IMR-90 (cell line): ENCODE measurements around the gene STMN3. TPM values are rescaled to one million over a fixed set of nuclear protein-coding genes. Genes with fewer than 3 reads are reported as not detected.
A peak's percentile ranks its signal among the peaks of the same experiment; 100 is the strongest.

Source experiments
- ATAC-seq: fragments of 200-7000 bp; cut with Tn5 transposase; 2 replicates; pipeline ENCODE4 v1.9.1; 2020; ENCODE audit warnings: low read depth, mild to moderate bottlenecking, moderate library complexity
- BruUV-seq: library from RNA; stranded (reverse); fragments of 400-500 nt; replicated peaks from 2 replicates; lab custom pipeline; 2021; lab: Mats Ljungman, UMichigan
- CTCF ChIA-PET: fragments of 300-600 bp; formaldehyde crosslinking; extraction: SDS; loops from one replicate; lab custom pipeline; 2021; ENCODE audit warnings: antibody characterized with exemption; lab: Yijun Ruan, JAX
- POLR2A ChIA-PET: fragments of 300-600 bp; sonication (Branson Sonifier 250); formaldehyde crosslinking; loops from one replicate; lab custom pipeline; 2022; ENCODE audit warnings: antibody characterized with exemption; ENCODE audit not compliant: unreplicated experiment; lab: Charles Lee
- DNase-seq: peaks from one replicate; pipeline ENCODE4 v3.0.0; 2013
- H2AFZ ChIP-seq: replicated peaks from 2 replicates; pipeline ENCODE3; 2013; ENCODE audit warnings: low read length, mild to moderate bottlenecking; ENCODE audit not compliant: poor library complexity
- H2AK5ac ChIP-seq: 2 replicates; pipeline ENCODE4 v1.6.1; 2013; ENCODE audit warnings: low read depth, low read length, inconsistent platforms
- H2AK9ac ChIP-seq: replicated peaks from 2 replicates; pipeline ENCODE3; 2013; ENCODE audit warnings: mild to moderate bottlenecking, low read depth, low read length, moderate library complexity; ENCODE audit not compliant: poor library complexity
- H2BK120ac ChIP-seq: 2 replicates; pipeline ENCODE4 v1.6.1; 2013; ENCODE audit warnings: low read depth, low read length, inconsistent platforms
- H2BK15ac ChIP-seq: 3 replicates; pipeline ENCODE4 v1.6.1; 2013; ENCODE audit warnings: low read depth, low read length, inconsistent platforms
- H2BK20ac ChIP-seq: 2 replicates; pipeline ENCODE4 v1.6.1; 2013; ENCODE audit warnings: low read depth, mild to moderate bottlenecking, inconsistent platforms, low read length, moderate library complexity
- H2BK5ac ChIP-seq: 2 replicates; pipeline ENCODE4 v1.6.1; 2013; ENCODE audit warnings: mild to moderate bottlenecking, low read depth, low read length, inconsistent platforms; ENCODE audit not compliant: poor library complexity, severe bottlenecking
- H3K14ac ChIP-seq: replicated peaks from 2 replicates; pipeline ENCODE4 v1.6.1; 2013; ENCODE audit warnings: low read depth, low read length, inconsistent platforms
- H3K18ac ChIP-seq: 2 replicates; pipeline ENCODE4 v1.6.1; 2013; ENCODE audit warnings: low read depth, low read length, control low read depth
- H3K23ac ChIP-seq: 2 replicates; pipeline ENCODE4 v1.6.1; 2013; ENCODE audit warnings: low read depth, low read length, inconsistent platforms
- H3K27ac ChIP-seq: 2 replicates; pipeline ENCODE4 v1.5.1; 2013; ENCODE audit warnings: mild to moderate bottlenecking, control low read depth, low read length; ENCODE audit not compliant: insufficient read depth
- H3K27me3 ChIP-seq: 2 replicates; pipeline ENCODE4 v1.6.1; 2013; ENCODE audit warnings: low read length; ENCODE audit not compliant: control insufficient read depth, insufficient read depth
- H3K36me3 ChIP-seq: 2 replicates; pipeline ENCODE4 v1.6.1; 2013; ENCODE audit warnings: low read length, mixed read lengths; ENCODE audit not compliant: control insufficient read depth, insufficient read depth
- H3K4ac ChIP-seq: 2 replicates; pipeline ENCODE4 v1.6.1; 2013; ENCODE audit warnings: low read depth, low read length, inconsistent platforms
- H3K4me1 ChIP-seq: 2 replicates; pipeline ENCODE4 v1.6.1; 2013; ENCODE audit warnings: low read length, mixed read lengths; ENCODE audit not compliant: control insufficient read depth, insufficient read depth
- H3K4me2 ChIP-seq: 2 replicates; pipeline ENCODE4 v1.6.1; 2013; ENCODE audit warnings: low read depth, mild to moderate bottlenecking, control low read depth, low read length, moderate library complexity
- H3K4me3 ChIP-seq: 2 replicates; pipeline ENCODE4 v1.5.1; 2013; ENCODE audit warnings: low read depth, mild to moderate bottlenecking, control low read depth, low read length, moderate library complexity; ENCODE audit not compliant: insufficient read depth
- H3K56ac ChIP-seq: 2 replicates; pipeline ENCODE4 v1.6.1; 2013; ENCODE audit warnings: low read length, inconsistent platforms; ENCODE audit not compliant: insufficient read depth; ENCODE audit errors: extremely low read depth
- H3K79me1 ChIP-seq, 2 experiments: 2 replicates each; pipeline ENCODE4 v1.6.1; 2013; ENCODE audit warnings: low read length in 2 of 2, inconsistent platforms in 1 of 2, low read depth in 1 of 2
- H3K9ac ChIP-seq: 2 replicates; pipeline ENCODE4 v1.6.1; 2013; ENCODE audit warnings: low read depth, low read length, control low read depth
- H3K9me1 ChIP-seq: 2 replicates; pipeline ENCODE4 v1.6.1; 2013; ENCODE audit warnings: low read length, inconsistent platforms; ENCODE audit not compliant: insufficient read depth
- H3K9me3 ChIP-seq: 2 replicates; pipeline ENCODE4 v1.6.1; 2013; ENCODE audit warnings: low read length; ENCODE audit not compliant: control insufficient read depth, insufficient read depth
- H4K20me1 ChIP-seq: 2 replicates; pipeline ENCODE4 v1.6.1; 2013; ENCODE audit warnings: low read length, inconsistent platforms; ENCODE audit not compliant: insufficient read depth
- H4K5ac ChIP-seq: 2 replicates; pipeline ENCODE4 v1.6.1; 2013; ENCODE audit warnings: mild to moderate bottlenecking, low read depth, low read length, control low read depth
- H4K8ac ChIP-seq, 2 experiments: 2 replicates each; pipeline ENCODE4 v1.6.1; 2013; ENCODE audit warnings: low read depth in 2 of 2, low read length in 2 of 2, control low read depth in 1 of 2, inconsistent platforms in 1 of 2
- H4K91ac ChIP-seq: 2 replicates; pipeline ENCODE4 v1.6.1; 2013; ENCODE audit warnings: low read depth, low read length, inconsistent platforms; ENCODE audit not compliant: insufficient read depth
- BHLHE40 ChIP-seq: fragments of 150-350 bp; IDR thresholded peaks from 2 replicates; pipeline ENCODE4 v1.6.1; 2016; ENCODE audit warnings: mild to moderate bottlenecking, low read depth, low read length
- CEBPB ChIP-seq: IDR thresholded peaks from 2 replicates; pipeline ENCODE4 v1.6.1; 2012; ENCODE audit warnings: low read depth, low read length, improper control_type of control experiment
- CHD1 ChIP-seq: IDR thresholded peaks from 2 replicates; pipeline ENCODE4 v1.6.1; 2012; ENCODE audit warnings: low read depth, low read length, improper control_type of control experiment
- CTCF ChIP-seq: conservative IDR thresholded peaks from 2 replicates; pipeline ENCODE4 v1.5.1; 2012; ENCODE audit warnings: mild to moderate bottlenecking, low read depth, low read length, improper control_type of control experiment
- FOS ChIP-seq: fragments of 150-350 bp; IDR thresholded peaks from 2 replicates; pipeline ENCODE4 v1.6.1; 2016; ENCODE audit warnings: low read depth, low read length
- MAFK ChIP-seq: IDR thresholded peaks from 2 replicates; pipeline ENCODE4 v1.6.1; 2012; ENCODE audit warnings: low read depth, low read length, improper control_type of control experiment
- MAZ ChIP-seq: IDR thresholded peaks from 2 replicates; pipeline ENCODE4 v1.6.1; 2012; ENCODE audit warnings: low read depth, mild to moderate bottlenecking, low read length, improper control_type of control experiment, moderate library complexity, borderline replicate concordance
- MXI1 ChIP-seq: IDR thresholded peaks from 2 replicates; pipeline ENCODE4 v1.6.1; 2012; ENCODE audit warnings: low read depth, mild to moderate bottlenecking, low read length, moderate library complexity, borderline replicate concordance
- NFE2L2 ChIP-seq: fragments of 150-350 bp; IDR thresholded peaks from 2 replicates; pipeline ENCODE4 v1.6.1; 2016; ENCODE audit warnings: low read depth, mild to moderate bottlenecking, low read length
- POLR2A ChIP-seq: IDR thresholded peaks from 2 replicates; pipeline ENCODE4 v1.6.1; 2012; ENCODE audit warnings: mild to moderate bottlenecking, low read depth, low read length
- RAD21 ChIP-seq: IDR thresholded peaks from 2 replicates; pipeline ENCODE4 v1.6.1; 2012; ENCODE audit warnings: low read length, improper control_type of control experiment
- RCOR1 ChIP-seq: IDR thresholded peaks from 2 replicates; pipeline ENCODE4 v1.6.1; 2012; ENCODE audit warnings: mild to moderate bottlenecking, low read length, improper control_type of control experiment; ENCODE audit not compliant: insufficient replicate concordance
- RFX5 ChIP-seq: IDR thresholded peaks from 2 replicates; pipeline ENCODE4 v1.8.0; 2012; ENCODE audit warnings: low read depth, mild to moderate bottlenecking, low read length, moderate library complexity
- SMC3 ChIP-seq: fragments of 150-350 bp; IDR thresholded peaks from 2 replicates; pipeline ENCODE4 v1.6.1; 2016; ENCODE audit warnings: low read depth, mild to moderate bottlenecking, antibody characterized with exemption, low read length, moderate library complexity
- WGBS, 2 experiments: methylation state at CpG; one replicate each; pipeline versions ENCODE4 v1.1.5 to v1.1.7; 2013; ENCODE audit warnings: missing lambda C conversion rate in 2 of 2; ENCODE audit not compliant: insufficient read length in 1 of 2; ENCODE audit errors: extremely low coverage in 2 of 2; 5-methylcytosine and 5-hydroxymethylcytosine counted together
- dilution Hi-C: fragments of 300-500 bp; cut with HindIII; formaldehyde crosslinking; loops from one replicate; pipeline ENCODE4 v1.14.3; 2018; ENCODE audit warnings: low sequenced_read_pairs; ENCODE audit not compliant: unreplicated experiment
- in situ Hi-C: fragments of 300-500 bp; cut with MboI; formaldehyde crosslinking; loops from 3 replicates; pipeline ENCODE4 v1.14.3; 2019; ENCODE audit warnings: low sequenced_read_pairs, inconsistent platforms, mixed read lengths
- intact Hi-C: fragments of 100-400 bp; cut with micrococcal nuclease; formaldehyde crosslinking; loops from 2 replicates; pipeline ENCODE4 v1.10.0; 2022
- polyA plus RNA-seq, 3 experiments: library from polyadenylated mRNA; depleted of rRNA; stranded (reverse); fragments of >200 nt; gene quantifications; 2 replicates each; pipeline ENCODE4 v1.2.3, GENCODE V29; 2012; ENCODE audit warnings: low replicate concordance in 1 of 3
- total RNA-seq: library from RNA; depleted of rRNA; stranded (reverse); fragments of >200 nt; gene quantifications from 2 replicates; pipeline ENCODE4 v1.2.3, GENCODE V29; 2012
- TF ChIP-seq, protein P1 (sequence below): fragments of 150-350 bp; IDR thresholded peaks from 2 replicates; pipeline ENCODE4 v1.6.1; 2016; ENCODE audit warnings: low read depth, mild to moderate bottlenecking, low read length, moderate library complexity, borderline replicate concordance
- TF ChIP-seq, protein P2 (sequence below): fragments of 150-350 bp; IDR thresholded peaks from 2 replicates; pipeline ENCODE4 v1.6.1; 2017; ENCODE audit warnings: mild to moderate bottlenecking, antibody characterized with exemption, low read length, low read depth

The STMN3 gene
- total and polyA plus RNA-seq, 2 of the 4 experiments (the other 2 are of a cell fraction), result 20.3 to 62.3 TPM

DNA sequence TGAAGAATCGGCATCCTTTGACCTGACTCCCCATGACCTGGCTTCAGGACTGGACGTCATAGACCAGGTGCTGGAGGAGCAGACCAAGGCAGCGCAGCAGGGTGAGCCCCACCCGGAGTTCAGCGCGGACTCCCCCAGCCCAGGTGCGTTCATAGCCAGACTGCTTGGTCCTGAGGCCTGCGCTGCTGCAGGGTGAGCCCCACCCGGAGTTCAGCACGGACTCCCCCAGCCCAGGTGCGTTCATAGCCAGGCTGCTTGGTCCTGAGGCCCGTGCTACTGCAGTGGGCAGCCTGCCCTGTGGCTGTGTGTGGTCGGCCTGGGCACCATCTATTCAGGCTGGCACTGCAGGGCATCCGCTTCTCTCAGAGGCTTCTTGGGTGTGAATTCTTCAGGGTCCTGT, 20.7 kb upstream of the STMN3 start:
- H2AK5ac ChIP-seq, result no peak overlapping the region
- no peak overlapping the region for H4K5ac ChIP-seq
- no peak overlapping the region for H3K4me3 ChIP-seq
- H3K18ac ChIP-seq, result no peak overlapping the region
- no peak for DNase-seq
- CTCF ChIA-PET, result no interaction called here
- peaks cover 43% of the 10 kb centered on the region for H3K36me3 ChIP-seq
- TF ChIP-seq RAD21, result no peak
- TF ChIP-seq FOS, result no peak
- TF ChIP-seq POLR2A, result no peak
- TF ChIP-seq MAFK, result no peak
- TF ChIP-seq BHLHE40, result no peak
- no peak for TF ChIP-seq MAZ
- TF ChIP-seq CEBPB, result no peak
- no peak for TF ChIP-seq RCOR1
- no peak for TF ChIP-seq CHD1
- TF ChIP-seq SMC3, result no peak
- TF ChIP-seq, protein P1, sequence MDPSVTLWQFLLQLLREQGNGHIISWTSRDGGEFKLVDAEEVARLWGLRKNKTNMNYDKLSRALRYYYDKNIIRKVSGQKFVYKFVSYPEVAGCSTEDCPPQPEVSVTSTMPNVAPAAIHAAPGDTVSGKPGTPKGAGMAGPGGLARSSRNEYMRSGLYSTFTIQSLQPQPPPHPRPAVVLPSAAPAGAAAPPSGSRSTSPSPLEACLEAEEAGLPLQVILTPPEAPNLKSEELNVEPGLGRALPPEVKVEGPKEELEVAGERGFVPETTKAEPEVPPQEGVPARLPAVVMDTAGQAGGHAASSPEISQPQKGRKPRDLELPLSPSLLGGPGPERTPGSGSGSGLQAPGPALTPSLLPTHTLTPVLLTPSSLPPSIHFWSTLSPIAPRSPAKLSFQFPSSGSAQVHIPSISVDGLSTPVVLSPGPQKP, result no peak
- TF ChIP-seq NFE2L2, result no peak
- no peak for TF ChIP-seq MXI1
- TF ChIP-seq, protein P2, sequence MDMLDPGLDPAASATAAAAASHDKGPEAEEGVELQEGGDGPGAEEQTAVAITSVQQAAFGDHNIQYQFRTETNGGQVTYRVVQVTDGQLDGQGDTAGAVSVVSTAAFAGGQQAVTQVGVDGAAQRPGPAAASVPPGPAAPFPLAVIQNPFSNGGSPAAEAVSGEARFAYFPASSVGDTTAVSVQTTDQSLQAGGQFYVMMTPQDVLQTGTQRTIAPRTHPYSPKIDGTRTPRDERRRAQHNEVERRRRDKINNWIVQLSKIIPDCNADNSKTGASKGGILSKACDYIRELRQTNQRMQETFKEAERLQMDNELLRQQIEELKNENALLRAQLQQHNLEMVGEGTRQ, result no peak
- TF ChIP-seq CTCF, result no peak
- TF ChIP-seq RFX5, result no peak
- H3K56ac ChIP-seq, result no peak overlapping the region
- H3K79me1 ChIP-seq, result peaks cover 0 to 2% of the 10 kb centered on the region in 2 experiments; a peak in 2 of 4 replicates
- no peak overlapping the region for H3K9ac ChIP-seq
- no peak overlapping the region for H3K23ac ChIP-seq
- no peaks in the 10 kb centered on the region for H3K4me1 ChIP-seq
- H4K20me1 ChIP-seq, result no peaks in the 10 kb centered on the region
- no peaks in the 10 kb centered on the region for H3K27me3 ChIP-seq
- H2BK20ac ChIP-seq, result no peak overlapping the region
- in situ Hi-C loops, result no loop called here
- no peak overlapping the region for H3K4me2 ChIP-seq
- H2AK9ac ChIP-seq, result peak overlapping the region; percentile 50
- intact Hi-C loops, result no loop called here
- H3K27ac ChIP-seq, result no peak overlapping the region
- H2AFZ ChIP-seq, result no peak overlapping the region
- H3K9me1 ChIP-seq, result no peaks in the 10 kb centered on the region; the same call in 1 of the 2 replicates
- ATAC-seq, result no peak
- H2BK15ac ChIP-seq, result no peak overlapping the region
- no peaks in the 10 kb centered on the region for H3K9me3 ChIP-seq
- no peak overlapping the region for H2BK120ac ChIP-seq
- no peak overlapping the region for H4K91ac ChIP-seq
- WGBS, 2 experiments, result 94% methylated on average over 2 of the region's 14 CpGs; no CpG with 5 or more reads in 1 of the 2 experiments
- no TSS peak for BruUV-seq
- no peak overlapping the region for H4K8ac ChIP-seq
- no peak overlapping the region for H3K14ac ChIP-seq
- H3K4ac ChIP-seq, result no peak overlapping the region
- H2BK5ac ChIP-seq, result no peak overlapping the region
- dilution Hi-C loops, result no loop called here
- POLR2A ChIA-PET, result no interaction called here
